MM.1S (cell line): ENCODE measurements around the gene PTPRO.

ENCODE experiments used
- CTCF ChIP-seq: fragments of 300-600 bp; sonication (generic); IDR thresholded peaks from 2 replicates; pipeline ENCODE4 v1.5.1; 2016; ENCODE audit warnings: antibody characterized with exemption, low read length, mixed read lengths
- EZH2 ChIP-seq: fragments of 300-600 bp; sonication (generic); optimal IDR thresholded peaks from 2 replicates; pipeline ENCODE3; 2017; ENCODE audit warnings: low read depth, mild to moderate bottlenecking, antibody characterized with exemption, low read length, mixed read lengths
- EZH2phosphoT487 ChIP-seq: fragments of 300-600 bp; sonication (generic); IDR thresholded peaks from 2 replicates; pipeline ENCODE4 v1.6.1; 2018; ENCODE audit warnings: antibody characterized with exemption, low read length

- no peak for TF ChIP-seq CTCF
- no peak for TF ChIP-seq EZH2
- TF ChIP-seq EZH2phosphoT487 = no peak
These were observed 174.4 kb downstream of the PTPRO start for GRCh38 chr12:15496738-15497137.
